T47D (cell line): ENCODE data around the gene MALAT1.

Experiments used
- DNase-seq, 2 experiments: peaks; one replicate each; pipeline versions ENCODE4 v3.0.0 to v3.0.0-alpha.2; 2011 to 2012; ENCODE audit warnings: low read depth in 1 of 2, low spot score in 1 of 2
- JUND ChIP-seq: IDR thresholded peaks from 2 replicates; pipeline ENCODE4 v1.6.1; 2012; ENCODE audit warnings: low read depth
- in situ Hi-C: cut with HindIII; loops from 2 replicates; pipeline ENCODE4 v1.10.0; 2016; ENCODE audit warnings: low sequenced_read_pairs, low pct_unique_long_range_greater_than_20kb

MALAT1 gene

DNA sequence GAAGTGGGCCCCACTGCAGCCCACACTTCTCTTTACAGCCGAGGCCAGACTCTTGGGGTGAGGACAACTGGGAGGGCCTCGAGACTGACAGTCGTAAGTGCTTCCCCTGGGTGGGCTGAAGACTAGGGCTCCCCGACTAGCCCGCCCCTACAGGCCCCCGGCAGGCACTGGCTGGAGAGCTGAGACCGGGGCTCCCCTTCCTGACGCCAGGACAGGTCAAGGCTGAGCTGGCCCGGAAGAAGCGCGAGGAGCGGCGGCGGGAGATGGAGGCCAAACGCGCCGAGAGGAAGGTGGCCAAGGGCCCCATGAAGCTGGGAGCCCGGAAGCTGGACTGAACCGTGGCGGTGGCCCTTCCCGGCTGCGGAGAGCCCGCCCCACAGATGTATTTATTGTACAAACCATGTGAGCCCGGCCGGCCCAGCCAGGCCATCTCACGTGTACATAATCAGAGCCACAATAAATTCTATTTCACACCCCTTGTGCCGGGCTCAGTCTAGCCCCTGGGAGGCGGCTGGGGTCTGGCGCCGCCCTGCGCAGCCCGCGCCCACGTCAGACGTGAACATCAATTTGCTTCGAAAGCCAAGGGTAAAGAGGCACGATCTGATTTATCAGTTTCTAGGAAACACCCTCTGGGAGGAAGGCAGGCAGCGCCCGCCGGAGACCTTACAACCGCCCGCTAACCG, 39.5 kb downstream of the MALAT1 start:
- no peak for DNase-seq
- in situ Hi-C loops = no loop called here
- TF ChIP-seq JUND = no peak

DNA sequence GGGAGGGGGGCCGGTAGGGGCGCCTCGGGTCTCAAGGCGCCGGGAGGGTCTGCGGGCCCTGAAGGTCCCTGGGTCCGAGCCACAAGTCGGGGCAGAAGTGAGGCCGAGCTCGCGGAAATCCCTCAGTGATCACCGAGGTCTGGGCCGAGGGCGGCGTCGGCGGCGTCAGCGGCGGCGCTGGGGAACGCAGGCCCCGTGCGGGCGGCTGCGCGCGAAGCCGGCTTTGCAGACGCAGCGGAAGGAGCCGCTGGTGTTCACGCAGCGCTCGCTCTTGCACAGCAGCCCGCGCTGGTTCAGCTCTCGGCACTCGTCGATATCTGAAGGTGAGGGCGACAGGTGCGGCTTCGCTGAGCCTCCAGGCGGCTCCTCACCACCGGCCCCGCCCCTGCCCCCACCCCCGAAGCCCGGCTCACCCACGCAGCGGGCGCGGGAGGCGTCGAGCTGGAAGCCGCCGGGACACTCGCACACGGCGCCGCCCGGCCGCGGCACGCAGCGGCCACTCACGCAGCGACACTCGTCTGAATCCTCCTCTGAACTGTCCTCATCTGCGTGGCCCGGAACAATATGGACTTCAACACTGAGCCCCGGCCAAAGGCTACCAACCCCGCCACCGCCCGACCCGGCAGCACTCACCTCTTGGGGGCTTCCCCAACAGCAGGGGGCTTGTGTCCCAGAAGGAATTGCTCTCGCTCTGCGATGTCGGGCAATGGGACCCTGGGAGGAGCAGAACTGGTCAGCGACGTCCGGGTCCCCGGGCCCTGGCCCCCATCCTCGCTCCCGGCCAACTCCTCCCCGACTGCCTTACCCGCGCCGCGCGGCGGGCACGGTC, 40.3 kb downstream of the MALAT1 start:
- DNase-seq = no peak
- in situ Hi-C loops = no loop called here
- no peak for TF ChIP-seq JUND

GRCh38 chr11:65539744-65540289, 41.0 kb downstream of the MALAT1 start:
- TF ChIP-seq JUND = no peak
- in situ Hi-C loops = no loop called here
- DNase-seq = peak; percentile 95 to 99

GRCh38 chr11:65540290-65541092, 41.6 kb downstream of the MALAT1 start:
- in situ Hi-C loops = no loop called here
- no peak for TF ChIP-seq JUND
- DNase-seq = peak; percentile 97 to 100

DNA sequence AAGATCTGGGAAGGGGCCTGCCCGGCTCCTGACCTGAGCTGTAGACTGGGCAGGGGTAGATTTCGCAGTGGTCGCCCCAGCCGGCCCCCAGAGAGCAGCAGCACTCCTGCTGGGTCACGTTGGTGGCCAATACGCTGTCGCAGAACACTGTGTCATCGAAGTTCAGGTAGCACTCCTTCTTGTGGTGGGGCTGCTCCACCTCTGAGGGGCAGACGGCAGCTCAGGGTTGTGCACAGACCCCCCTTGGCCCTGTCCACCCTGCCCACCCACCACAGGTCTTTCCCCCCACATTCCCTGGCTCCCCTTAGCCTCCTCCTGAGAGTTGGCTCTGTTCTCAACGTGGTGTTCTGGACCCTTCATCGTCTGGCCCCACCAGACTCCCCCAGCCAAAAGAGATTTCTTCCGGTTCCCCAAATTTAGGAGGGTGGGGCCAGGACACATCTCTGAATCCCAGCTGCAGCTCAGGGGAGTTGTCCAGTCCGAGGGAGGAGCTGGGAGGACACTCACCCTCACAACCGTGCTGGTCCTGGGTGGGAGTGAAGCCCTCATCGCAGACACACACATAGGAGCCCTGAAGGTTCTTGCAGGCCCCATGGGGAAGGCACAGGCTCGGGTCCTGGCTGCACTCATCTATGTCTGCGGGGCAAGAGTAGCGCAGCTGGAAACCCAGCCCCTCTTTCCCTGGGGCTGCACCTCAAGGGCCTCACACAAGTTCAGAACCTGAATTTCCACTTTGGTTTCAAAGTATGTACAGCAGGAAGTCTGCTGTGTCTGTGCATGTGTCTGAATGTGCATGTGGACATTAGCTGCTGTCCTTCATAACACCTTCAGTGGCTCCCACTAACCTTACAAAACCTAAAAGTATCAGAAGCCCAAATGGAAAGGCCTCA, 42.5 kb downstream of the MALAT1 start:
- DNase-seq = peak; percentile 81 to 86
- in situ Hi-C loops = no loop called here
- TF ChIP-seq JUND = no peak

- TF ChIP-seq JUND = no peak
- DNase-seq = no peak
- in situ Hi-C loops = no loop called here
These were observed 44.0 kb downstream of the MALAT1 start for GRCh38 chr11:65542738-65543390.

GRCh38 chr11:65545853-65546216, 47.0 kb downstream of the MALAT1 start:
- in situ Hi-C loops = no loop called here
- DNase-seq = no peak
- TF ChIP-seq JUND = no peak

GRCh38 chr11:65546217-65546958, 47.5 kb downstream of the MALAT1 start:
- in situ Hi-C loops = no loop called here
- DNase-seq = peak; percentile 97 to 99
- TF ChIP-seq JUND = no peak

DNA sequence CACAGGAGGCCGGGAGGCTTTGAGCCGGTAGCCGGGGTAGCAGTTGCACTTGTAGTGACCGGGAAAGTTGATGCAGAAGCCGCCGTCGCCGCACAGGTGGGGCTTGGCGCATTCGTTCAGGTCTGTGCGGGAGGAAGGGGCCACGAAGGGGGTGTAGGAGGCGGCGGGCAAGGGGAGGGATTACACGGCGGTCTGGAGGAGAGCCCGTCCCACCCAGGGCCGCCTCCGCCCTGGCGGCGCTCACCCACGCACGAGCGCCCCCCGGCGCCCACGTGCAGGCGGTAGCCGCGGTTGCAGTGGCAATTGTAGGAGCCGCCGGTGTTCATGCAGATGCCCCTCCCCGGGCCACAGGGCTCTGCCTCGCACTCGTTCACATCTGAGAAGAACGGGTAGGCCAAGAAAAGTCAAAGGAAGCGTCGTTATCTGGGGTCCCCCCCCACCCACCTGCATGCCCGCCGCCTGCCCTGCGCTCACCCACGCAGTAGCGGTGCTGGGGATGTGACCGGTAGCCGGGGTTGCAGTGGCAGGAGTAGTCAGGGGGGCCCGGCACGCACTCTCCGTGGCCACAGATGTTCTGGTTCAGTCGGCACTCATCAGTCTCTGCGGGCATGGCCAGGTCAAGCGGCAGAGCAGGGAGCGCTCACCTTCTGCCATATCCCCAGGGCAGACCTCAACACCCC, 48.7 kb downstream of the MALAT1 start:
- no peak for DNase-seq
- TF ChIP-seq JUND = no peak
- in situ Hi-C loops = no loop called here

DNA sequence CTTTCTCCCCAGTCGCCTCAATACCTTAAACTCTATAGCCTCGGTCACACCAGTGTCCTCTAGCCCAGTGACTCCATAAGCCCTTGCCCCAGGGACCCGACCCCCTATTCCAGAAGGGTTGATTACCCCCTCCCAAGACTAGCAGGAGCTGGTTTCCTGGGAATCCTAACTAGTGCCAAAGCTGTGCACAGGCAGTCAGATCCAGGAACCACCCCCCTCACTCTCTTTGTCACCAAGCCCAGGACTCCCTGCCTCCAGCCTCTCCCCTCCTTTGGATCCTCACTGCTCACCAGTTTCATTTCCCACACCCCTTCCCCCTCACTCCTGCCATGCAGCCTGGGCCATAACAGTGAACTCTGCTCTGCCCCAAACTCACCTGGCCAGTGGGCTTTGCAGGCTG, 49.5 kb downstream of the MALAT1 start:
- TF ChIP-seq JUND = no peak
- DNase-seq = no peak
- in situ Hi-C loops = no loop called here

- TF ChIP-seq JUND = no peak
- in situ Hi-C loops = no loop called here
- DNase-seq = no peak
These were observed 50.3 kb downstream of the MALAT1 start for GRCh38 chr11:65549096-65549495.
